ENCODE measurements around the gene PON3.
"Not testable (repeated sequence)": the region's sequence is repeated elsewhere in the genome, so short reads cannot be mapped to it uniquely, and the experiment has no call there.

Gene PON3

GRCh38 chr7:95411036-95411435 is 14.9 kb upstream of the PON3 start:
- no peak for DNase-seq

- no peak for DNase-seq
Measured at GRCh38 chr7:95407751-95408150, 11.6 kb upstream of the PON3 start.

GRCh38 chr7:95405800-95406199 is 9.6 kb upstream of the PON3 start:
- DNase-seq = no peak

- no peak for DNase-seq
Measured at GRCh38 chr7:95405208-95405607, 9.0 kb upstream of the PON3 start.

GRCh38 chr7:95404316-95404865 is 8.2 kb upstream of the PON3 start:
- no peak for DNase-seq

GRCh38 chr7:95398155-95398940 is 2.2 kb upstream of the PON3 start:
- DNase-seq = no peak

GRCh38 chr7:95397381-95397780 is 1.2 kb upstream of the PON3 start:
- no peak for DNase-seq

GRCh38 chr7:95395755-95396135 is 430 bp downstream of the PON3 start:
- no peak for DNase-seq

- no peak for DNase-seq
Measured at GRCh38 chr7:95394370-95394769, 1.8 kb downstream of the PON3 start.

GRCh38 chr7:95391761-95392160 is 4.4 kb downstream of the PON3 start:
- DNase-seq = no peak

GRCh38 chr7:95389516-95389915 is 6.7 kb downstream of the PON3 start:
- no peak for DNase-seq

GRCh38 chr7:95379457-95379856 is 16.7 kb downstream of the PON3 start:
- not testable (repeated sequence) for DNase-seq

- no peak for DNase-seq
Measured at GRCh38 chr7:95376632-95377400, 19.4 kb downstream of the PON3 start.

GRCh38 chr7:95375591-95376257 is 20.5 kb downstream of the PON3 start:
- DNase-seq = no peak

GRCh38 chr7:95373323-95373722 is 22.9 kb downstream of the PON3 start:
- DNase-seq = no peak

GRCh38 chr7:95368235-95368634 is 27.9 kb downstream of the PON3 start:
- no peak for DNase-seq

GRCh38 chr7:95367606-95368005 is 28.6 kb downstream of the PON3 start:
- DNase-seq = no peak

GRCh38 chr7:95365151-95365550 is 31.0 kb downstream of the PON3 start:
- no peak for DNase-seq

- no peak for DNase-seq
Measured at GRCh38 chr7:95357623-95358022, 38.6 kb downstream of the PON3 start.

GRCh38 chr7:95342642-95343307 is 53.4 kb downstream of the PON3 start:
- no peak for DNase-seq

GRCh38 chr7:95342029-95342428 is 54.1 kb downstream of the PON3 start:
- DNase-seq = no peak

- no peak for DNase-seq
Measured at GRCh38 chr7:95340491-95340890, 55.7 kb downstream of the PON3 start.

GRCh38 chr7:95338832-95339231 is 57.3 kb downstream of the PON3 start:
- no peak for DNase-seq

All from activated T-cell treated with anti-CD3 and anti-CD28 coated beads, Interleukin-2, amount 50 U/mL, for 48 hours (primary cell).